Duodenal mucosa (tissue), 2 donors: ENCODE measurements around the gene AAK1.
"Not testable (repeated sequence)": the region's sequence is repeated elsewhere in the genome, so short reads cannot be mapped to it uniquely, and the experiment has no call there.

ENCODE experiments used
- H3K27ac ChIP-seq: one replicate; pipeline ENCODE4 v1.7.0; 2013; ENCODE audit warnings: low read depth, low read length
- H3K27me3 ChIP-seq, 2 donors: one replicate each; pipeline ENCODE4 v1.7.0; 2013; ENCODE audit warnings: low read length in 2 of 2, control low read depth in 1 of 2; ENCODE audit not compliant: insufficient read depth in 2 of 2, control insufficient read depth in 1 of 2
- H3K36me3 ChIP-seq, 2 donors: one replicate each; pipeline ENCODE4 v1.7.0; 2013; ENCODE audit warnings: low read length in 2 of 2, control low read depth in 1 of 2; ENCODE audit not compliant: insufficient read depth in 2 of 2, control insufficient read depth in 1 of 2
- H3K4me1 ChIP-seq, 2 donors: one replicate each; pipeline ENCODE4 v1.7.0; 2013; ENCODE audit warnings: low read length in 2 of 2, control low read depth in 1 of 2; ENCODE audit not compliant: insufficient read depth in 2 of 2, control insufficient read depth in 1 of 2
- H3K4me3 ChIP-seq, 2 donors: one replicate each; pipeline ENCODE4 v1.7.0; 2013; ENCODE audit warnings: low read length in 2 of 2, low read depth in 1 of 2
- H3K9ac ChIP-seq, 2 donors: one replicate each; pipeline ENCODE4 v1.7.0; 2013; ENCODE audit warnings: low read length in 2 of 2, low read depth in 1 of 2
- H3K9me3 ChIP-seq, 2 donors: one replicate each; pipeline ENCODE4 v1.7.0; 2013; ENCODE audit warnings: low read length in 2 of 2, control low read depth in 1 of 2; ENCODE audit not compliant: control insufficient read depth in 1 of 2

The AAK1 gene

DNA sequence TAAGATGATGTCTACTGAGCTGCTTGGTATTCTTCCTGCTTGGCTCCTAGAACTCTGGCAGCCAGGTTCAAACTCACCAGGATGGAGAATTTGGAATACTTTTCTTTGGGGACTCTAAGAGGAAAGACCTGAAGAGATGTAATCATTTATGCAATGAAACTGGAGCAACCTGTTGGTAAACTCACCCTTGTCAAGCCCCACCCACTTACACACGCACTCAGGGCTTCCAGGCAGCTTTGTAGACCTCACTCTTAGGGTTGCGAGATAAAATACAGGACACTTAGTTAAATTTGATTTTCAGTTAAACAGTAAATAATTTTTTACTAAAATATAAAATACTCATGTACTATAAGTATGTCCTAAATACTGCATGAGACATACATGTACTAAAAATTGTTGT lies 19.0 kb upstream of the AAK1 start:
- H3K27me3 ChIP-seq, H3K9me3 ChIP-seq, H3K27ac ChIP-seq, H3K4me1 ChIP-seq, H3K4me3 ChIP-seq, H3K36me3 ChIP-seq, H3K9ac ChIP-seq: not testable (repeated sequence)

DNA sequence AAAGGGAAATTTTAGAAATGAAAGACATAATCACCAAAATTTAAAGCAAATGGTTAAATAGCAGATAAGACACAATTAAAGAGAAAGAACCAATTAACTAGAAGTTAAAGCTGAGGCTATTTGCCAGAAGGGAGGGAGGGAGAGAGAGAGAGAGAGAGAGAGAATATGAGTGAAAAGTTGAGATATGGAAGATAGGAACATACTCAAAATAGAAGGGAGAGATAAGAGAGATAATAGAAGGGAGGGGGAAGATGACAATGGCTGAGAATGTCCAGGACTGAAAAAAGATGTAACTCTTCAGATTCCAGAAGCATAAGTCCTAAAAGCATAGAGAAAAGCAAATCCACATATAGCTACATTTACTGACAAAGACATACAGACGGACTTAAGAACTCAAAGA lies 17.1 kb upstream of the AAK1 start:
- H3K4me3 ChIP-seq = no peak overlapping the region
- H3K36me3 ChIP-seq = no peaks in the 10 kb centered on the region
- H3K9me3 ChIP-seq = no peaks in the 10 kb centered on the region
- H3K27ac ChIP-seq = no peak overlapping the region
- no peaks in the 10 kb centered on the region for H3K4me1 ChIP-seq
- no peak overlapping the region for H3K9ac ChIP-seq
- no peaks in the 10 kb centered on the region for H3K27me3 ChIP-seq

DNA sequence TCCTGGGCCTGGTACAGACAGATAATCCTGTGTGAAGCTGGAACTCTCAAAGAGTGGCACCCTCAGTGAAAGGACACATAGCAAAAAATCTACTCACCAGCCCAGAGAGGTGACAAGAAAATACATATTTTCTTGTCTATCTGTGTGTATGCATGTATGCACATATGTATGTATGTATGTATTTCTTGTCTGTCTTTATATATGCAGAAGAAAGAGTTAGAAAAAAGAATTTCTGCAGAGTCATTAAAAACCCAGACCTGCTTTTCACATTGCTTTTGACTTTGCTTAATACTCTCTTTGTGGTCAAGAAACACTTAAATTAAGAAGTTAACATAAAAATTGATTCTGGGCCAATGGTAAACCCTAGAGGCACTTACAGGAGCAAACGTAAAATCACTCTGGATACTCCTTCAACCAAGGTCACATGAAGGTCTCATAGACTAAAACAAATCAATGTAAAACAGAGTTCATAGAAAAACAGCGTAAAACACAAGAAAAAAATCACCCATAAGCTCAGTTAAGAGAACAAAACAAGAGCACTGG lies 16.5 kb upstream of the AAK1 start:
- Histone ChIP-seq H3K9ac (no peak overlapping the region), H3K36me3 (no peaks in the 10 kb centered on the region), H3K9me3 (no peaks in the 10 kb centered on the region), H3K4me3 (no peak overlapping the region), H3K4me1 (no peaks in the 10 kb centered on the region), H3K27me3 (no peaks in the 10 kb centered on the region), H3K27ac (no peak overlapping the region)

DNA sequence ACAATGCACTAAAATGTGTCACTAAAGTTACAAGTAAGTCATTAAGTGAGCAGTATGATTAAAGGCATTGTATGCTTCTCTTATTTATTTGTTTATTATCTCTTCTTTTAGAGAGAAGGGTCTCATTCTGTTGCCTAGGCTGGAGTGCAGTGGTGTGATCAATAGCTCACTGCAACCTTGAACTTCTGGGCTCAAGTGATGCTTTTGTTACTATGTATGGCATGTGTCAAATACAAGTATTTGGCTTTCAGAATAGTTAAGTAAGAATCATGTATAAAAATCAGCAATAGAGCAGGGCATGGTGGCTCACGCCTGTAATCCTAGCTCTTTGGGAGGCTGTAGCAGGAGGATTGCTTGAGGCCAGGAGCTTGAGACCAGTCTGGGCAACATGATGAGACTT lies 15.8 kb upstream of the AAK1 start:
- no peak overlapping the region for H3K27ac ChIP-seq
- no peak overlapping the region for H3K9ac ChIP-seq
- no peaks in the 10 kb centered on the region for H3K9me3 ChIP-seq
- no peak overlapping the region for H3K4me3 ChIP-seq
- no peaks in the 10 kb centered on the region for H3K36me3 ChIP-seq
- H3K27me3 ChIP-seq = no peaks in the 10 kb centered on the region
- H3K4me1 ChIP-seq = no peaks in the 10 kb centered on the region

DNA sequence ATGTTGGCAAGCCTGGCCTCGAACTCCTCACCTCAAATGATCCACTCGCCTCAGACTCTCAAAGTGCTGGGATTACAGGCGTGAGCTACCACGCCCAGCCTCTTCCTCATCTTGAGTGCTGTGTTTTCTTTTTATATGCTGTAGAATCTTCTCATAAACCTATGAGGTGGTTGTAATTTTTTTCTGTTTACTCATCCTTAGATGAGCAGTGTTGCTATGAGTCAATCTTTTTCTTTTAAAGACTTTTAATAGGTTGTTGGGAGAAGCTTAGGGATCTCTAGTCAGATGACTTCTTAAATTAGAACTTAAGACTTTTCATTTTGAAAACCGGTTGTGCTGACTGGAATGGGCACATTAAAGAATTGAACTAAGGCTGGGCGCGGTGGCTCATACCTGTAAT lies 8.7 kb upstream of the AAK1 start:
- Histone ChIP-seq H3K27me3 (no peaks in the 10 kb centered on the region), H3K9ac (no peak overlapping the region), H3K36me3 (no peaks in the 10 kb centered on the region), H3K4me1 (no peaks in the 10 kb centered on the region), H3K4me3 (no peak overlapping the region), H3K9me3 (no peaks in the 10 kb centered on the region), H3K27ac (no peak overlapping the region)

DNA sequence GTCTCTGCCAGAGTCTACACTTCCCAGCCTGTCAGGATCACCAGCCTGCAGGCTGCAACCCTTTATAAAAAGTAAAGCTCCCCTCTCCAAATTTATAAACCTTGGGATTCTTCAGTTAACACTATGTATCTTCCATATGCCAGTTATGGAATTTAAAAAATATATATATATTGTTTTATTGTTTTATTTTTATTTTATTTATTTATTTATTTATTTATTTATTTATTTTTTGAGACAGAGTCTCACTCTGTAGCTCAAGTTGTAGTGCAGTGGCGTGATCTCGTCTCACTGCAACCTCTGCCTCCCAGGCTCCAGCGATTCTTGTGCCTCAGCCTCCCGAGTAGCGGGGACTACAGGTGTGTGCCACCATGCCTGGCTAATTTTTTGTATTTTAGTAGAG lies 3.7 kb upstream of the AAK1 start:
- not testable (repeated sequence) for H3K27me3 ChIP-seq, H3K4me3 ChIP-seq, H3K27ac ChIP-seq, H3K36me3 ChIP-seq, H3K9me3 ChIP-seq, H3K9ac ChIP-seq
- peaks cover 20 to 25% of the 10 kb centered on the region in 2 donors for H3K4me1 ChIP-seq

DNA sequence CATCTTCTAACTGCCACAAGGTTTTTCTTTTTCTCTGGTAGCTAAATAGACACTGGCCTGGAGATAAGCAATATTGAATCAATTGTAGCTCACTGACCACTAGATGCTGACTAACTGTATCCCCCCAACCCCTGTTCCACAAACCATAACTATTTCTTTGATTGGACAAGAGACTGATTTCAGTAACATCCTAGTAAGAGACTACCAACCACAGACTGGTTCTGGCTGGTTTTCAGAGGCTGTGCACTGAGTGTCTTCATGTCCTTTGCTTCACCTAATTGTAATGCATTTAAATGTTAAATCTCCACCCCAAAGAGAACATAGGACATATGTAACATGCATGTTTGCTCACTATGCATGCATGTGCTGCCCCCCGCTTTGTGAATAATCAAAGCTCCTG lies 3.2 kb upstream of the AAK1 start:
- H3K9me3 ChIP-seq = no peaks in the 10 kb centered on the region
- no peak overlapping the region for H3K9ac ChIP-seq
- peaks cover 25 to 29% of the 10 kb centered on the region in 2 donors for H3K4me1 ChIP-seq
- H3K4me3 ChIP-seq = no peak overlapping the region
- no peaks in the 10 kb centered on the region for H3K27me3 ChIP-seq
- no peaks in the 10 kb centered on the region for H3K36me3 ChIP-seq
- no peak overlapping the region for H3K27ac ChIP-seq

DNA sequence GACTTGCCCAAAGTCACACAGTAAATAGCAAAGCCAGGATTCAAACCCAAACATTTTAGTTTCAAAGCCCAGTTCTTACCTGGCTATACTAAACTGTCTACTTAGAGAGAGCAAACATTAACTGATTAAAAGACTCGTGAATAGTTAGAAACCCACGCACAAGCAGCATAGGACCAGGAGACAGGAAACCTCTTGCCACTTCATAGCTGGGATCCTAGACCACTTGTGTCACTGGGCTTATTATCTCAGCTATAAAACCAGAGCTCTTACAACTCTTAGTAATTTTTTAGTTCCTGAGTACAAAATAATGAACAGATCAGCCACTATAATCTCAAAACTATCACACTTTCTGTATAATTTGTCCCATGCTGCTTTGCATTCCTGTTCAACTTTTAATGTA lies 2.4 kb upstream of the AAK1 start:
- no peaks in the 10 kb centered on the region for H3K27me3 ChIP-seq
- H3K4me3 ChIP-seq = no peak overlapping the region
- H3K4me1 ChIP-seq = peaks cover 32 to 37% of the 10 kb centered on the region in 2 donors
- H3K27ac ChIP-seq = no peak overlapping the region
- H3K9me3 ChIP-seq = no peaks in the 10 kb centered on the region
- no peak overlapping the region for H3K9ac ChIP-seq
- no peaks in the 10 kb centered on the region for H3K36me3 ChIP-seq

DNA sequence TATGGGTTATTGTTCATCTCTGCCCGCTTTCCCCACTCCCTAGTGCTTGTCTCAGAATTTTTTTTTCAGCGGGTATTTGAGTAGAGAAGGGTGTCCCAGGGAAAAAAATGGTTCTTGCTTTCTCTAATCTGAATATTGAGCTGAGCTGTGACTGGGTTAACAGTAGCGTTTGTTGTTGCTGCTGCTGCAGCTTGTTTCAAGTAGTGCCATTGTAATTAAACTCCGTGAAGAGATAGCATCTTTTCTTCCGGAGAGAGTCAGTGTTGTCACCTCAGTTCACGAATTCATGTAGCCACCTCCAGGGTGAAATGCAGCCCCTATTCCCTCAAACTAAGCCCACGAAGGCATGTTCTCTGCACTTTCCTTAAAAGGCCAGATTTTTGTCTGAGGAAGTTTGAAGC lies 1.5 kb upstream of the AAK1 start:
- no peak overlapping the region for H3K27ac ChIP-seq
- no peaks in the 10 kb centered on the region for H3K36me3 ChIP-seq
- H3K4me1 ChIP-seq = peaks cover 41 to 46% of the 10 kb centered on the region in 2 donors
- H3K4me3 ChIP-seq = peak overlapping the region; percentile 84 to 98
- H3K9ac ChIP-seq = peak overlapping the region; percentile 89 to 95
- no peaks in the 10 kb centered on the region for H3K27me3 ChIP-seq
- H3K9me3 ChIP-seq = no peaks in the 10 kb centered on the region

DNA sequence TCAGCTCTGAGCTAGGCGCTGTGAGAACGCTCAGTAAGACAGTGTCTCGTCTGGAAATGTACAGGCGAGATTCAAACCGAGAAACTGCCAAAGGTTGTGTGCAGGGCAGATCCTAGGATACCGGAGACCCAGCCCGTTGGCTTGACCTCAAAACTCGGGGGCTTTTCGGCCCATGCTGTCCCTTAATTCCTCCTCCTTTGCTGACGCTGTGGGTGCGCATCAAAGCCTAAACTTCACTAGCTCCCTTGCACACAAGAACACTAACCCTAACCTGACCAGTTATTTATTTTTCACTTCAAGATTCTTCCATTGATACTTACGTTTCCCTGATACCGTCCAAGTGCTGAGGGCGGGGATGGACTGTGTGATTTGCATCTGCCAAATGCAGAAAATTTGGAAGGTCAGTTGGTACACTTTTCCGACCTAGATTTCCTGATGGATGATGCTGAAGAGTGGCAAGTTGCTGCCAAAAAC lies 1.0 kb upstream of the AAK1 start:
- peaks cover 42 to 49% of the 10 kb centered on the region in 2 donors for H3K4me1 ChIP-seq
- peak overlapping the region; percentile 89 to 95 for H3K9ac ChIP-seq
- H3K27ac ChIP-seq = peak overlapping the region; percentile 98
- peak overlapping the region; percentile 84 to 98 for H3K4me3 ChIP-seq
- no peaks in the 10 kb centered on the region for H3K27me3 ChIP-seq
- no peaks in the 10 kb centered on the region for H3K36me3 ChIP-seq
- no peaks in the 10 kb centered on the region for H3K9me3 ChIP-seq
